ENCODE data around the gene RAPH1. TPM values are rescaled to one million over a fixed set of nuclear protein-coding genes. Genes with fewer than 3 reads are reported as not detected.

Gene RAPH1
- total RNA-seq, 6 experiments from 2014 or later, result 23.0 to 91.5 (median 53.4) TPM

- H3K9me3 ChIP-seq, result no peaks in the 10 kb centered on the region
- intact Hi-C loops (cut with DNase I), result no loop called here
- no peak overlapping the region for H3K4me3 ChIP-seq
- DNase-seq, result no peak
- H3K36me3 ChIP-seq, result no peaks in the 10 kb centered on the region
- 63% methylated on average over 2 of the region's 2 CpGs for WGBS (ENCODE audit: insufficient coverage, low coverage, low lambda C conversion rate, missing lambda C conversion rate)
- TF ChIP-seq POLR2A (IDR thresholded peaks at IDR 0.05), result no peak
- TF ChIP-seq CTCF (IDR thresholded peaks at IDR 0.05), result no peak
- no peak for ATAC-seq
- no peaks in the 10 kb centered on the region for H3K27me3 ChIP-seq
- H3K4me1 ChIP-seq, result no peaks in the 10 kb centered on the region
- H3K27ac ChIP-seq, result no peak overlapping the region
Observed at GRCh38 chr2:203361495-203361894, 173.6 kb downstream of the RAPH1 start.

- intact Hi-C loops (cut with DNase I), result no loop called here
- Histone ChIP-seq H3K9me3 (no peaks in the 10 kb centered on the region), H3K27ac (no peak overlapping the region), H3K27me3 (no peaks in the 10 kb centered on the region), H3K4me1 (no peaks in the 10 kb centered on the region), H3K36me3 (no peaks in the 10 kb centered on the region), H3K4me3 (no peak overlapping the region)
- TF ChIP-seq POLR2A (IDR thresholded peaks at IDR 0.05) (no peak), CTCF (IDR thresholded peaks at IDR 0.05) (no peak)
- WGBS (ENCODE audit: insufficient coverage, low coverage, low lambda C conversion rate, missing lambda C conversion rate), result 64% methylated on average over 3 of the region's 3 CpGs
- ATAC-seq (no peak), DNase-seq (no peak)
Observed at GRCh38 chr2:203360833-203361430, 174.2 kb downstream of the RAPH1 start.

GRCh38 chr2:203359450-203359849, 175.7 kb downstream of the RAPH1 start:
- 100% methylated on average over 1 of the region's 1 CpG for WGBS (ENCODE audit: insufficient coverage, low coverage, low lambda C conversion rate, missing lambda C conversion rate)

GRCh38 chr2:203354966-203355365, 180.1 kb downstream of the RAPH1 start:
- Histone ChIP-seq H3K9me3 (no peaks in the 10 kb centered on the region), H3K4me1 (no peaks in the 10 kb centered on the region), H3K27me3 (no peaks in the 10 kb centered on the region), H3K36me3 (no peaks in the 10 kb centered on the region), H3K27ac (no peak overlapping the region), H3K4me3 (no peak overlapping the region)
- TF ChIP-seq CTCF (IDR thresholded peaks at IDR 0.05), result no peak
- no peak for TF ChIP-seq POLR2A (IDR thresholded peaks at IDR 0.05)
- WGBS (ENCODE audit: insufficient coverage, low coverage, low lambda C conversion rate, missing lambda C conversion rate), result 60% methylated on average over 3 of the region's 3 CpGs
- ATAC-seq, result peak in 1 of 4 donors; percentile 12
- no peak for DNase-seq
- intact Hi-C loops (cut with DNase I), result no loop called here

More at GRCh38 chr2:203359450-203359849, 175.7 kb downstream of the RAPH1 start:
- H3K4me3 ChIP-seq, result no peak overlapping the region
- no peak overlapping the region for H3K27ac ChIP-seq
- intact Hi-C loops (cut with DNase I), result no loop called here
- no peak for TF ChIP-seq POLR2A (IDR thresholded peaks at IDR 0.05)
- TF ChIP-seq CTCF (IDR thresholded peaks at IDR 0.05), result no peak
- no peaks in the 10 kb centered on the region for H3K27me3 ChIP-seq
- H3K36me3 ChIP-seq, result no peaks in the 10 kb centered on the region
- ATAC-seq (no peak), DNase-seq (no peak)
- H3K9me3 ChIP-seq, result no peaks in the 10 kb centered on the region
- H3K4me1 ChIP-seq, result no peaks in the 10 kb centered on the region
